HG03066 (cell line): ENCODE measurements around the gene ULK2.
"Not testable (repeated sequence)": the region's sequence is repeated elsewhere in the genome, so short reads cannot be mapped to it uniquely, and the experiment has no call there.

Experiments used
- ATAC-seq: cut with Tn5 transposase; IDR thresholded peaks from one replicate; pipeline ENCODE4 v1.9.1; 2021; ENCODE audit warnings: low read depth; ENCODE audit not compliant: unreplicated experiment

Gene ULK2

DNA sequence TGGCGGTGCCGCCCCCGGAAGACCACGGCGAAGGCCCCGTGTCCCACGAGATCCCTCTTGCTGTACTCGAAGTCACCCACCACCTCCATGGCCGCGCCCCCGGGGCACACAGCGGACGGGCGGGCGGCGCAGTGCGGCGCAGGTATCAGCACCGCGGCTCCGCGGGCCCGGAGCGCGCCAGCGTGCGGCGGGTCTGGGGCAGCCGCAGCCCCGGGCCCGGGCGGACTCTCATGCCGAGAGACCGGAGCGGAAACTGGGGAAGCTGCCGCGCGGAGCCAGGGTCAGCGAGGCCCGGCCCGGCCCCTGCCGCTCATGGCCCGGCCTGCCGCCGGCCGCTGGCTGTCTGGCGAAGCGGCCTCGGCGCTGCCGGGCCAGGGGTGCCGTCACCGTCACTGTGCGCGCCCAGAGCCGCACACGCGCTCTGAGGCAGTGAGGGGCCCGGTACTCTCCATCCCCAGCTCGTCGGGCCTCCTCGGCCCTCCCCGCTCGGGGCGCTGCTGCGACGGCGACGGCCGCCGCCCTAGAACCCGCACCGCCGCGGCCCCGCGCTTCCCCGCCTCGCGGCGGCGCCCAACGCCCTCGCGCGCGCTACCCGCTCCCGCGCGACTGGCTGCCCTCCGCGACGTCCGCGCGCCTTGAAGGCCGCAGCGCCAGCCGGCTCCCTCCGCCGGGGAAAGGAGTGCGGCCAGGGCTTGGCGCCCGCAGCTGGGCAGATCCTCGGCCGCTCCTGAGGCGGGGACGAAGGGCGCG lies at the start of gene ULK2:
Gene ULK2, minus strand, starts transcription at position 608 of the 750 bp plus-strand sequence. Its CDS starts 519 bp downstream, at position 89.
- no peak for ATAC-seq

DNA sequence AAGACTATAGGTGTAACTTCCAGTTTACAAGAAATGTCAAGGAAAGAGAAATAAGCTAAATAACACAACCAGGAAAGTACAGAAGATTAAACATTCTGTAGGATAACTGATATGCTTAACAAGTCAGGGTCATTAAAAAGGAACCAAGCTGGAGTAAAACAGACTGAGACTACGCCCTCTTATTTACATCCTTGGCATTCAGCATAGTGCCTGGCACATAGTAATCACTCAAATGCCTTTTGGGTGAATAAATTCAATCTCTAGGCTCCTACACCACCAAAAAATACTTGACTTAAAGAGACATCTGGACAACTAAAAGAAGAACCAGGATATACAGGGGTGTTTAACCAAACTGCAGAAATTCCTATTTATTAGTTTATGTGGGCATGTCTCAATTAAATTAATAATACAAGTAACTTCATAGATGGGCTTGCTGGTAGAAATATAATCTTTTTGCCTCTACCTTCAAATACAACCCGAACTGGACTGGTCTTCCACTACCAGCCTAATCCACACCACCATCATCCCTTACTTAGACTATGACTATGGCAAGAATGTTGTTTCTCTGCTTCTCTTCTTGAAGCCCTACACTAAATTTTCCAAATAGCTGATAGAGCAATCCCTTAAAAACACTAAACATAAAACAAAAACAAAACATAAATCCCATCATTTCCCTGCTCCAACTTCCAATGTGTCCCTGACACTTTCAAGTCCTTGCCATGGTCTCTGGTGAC lies 47.7 kb upstream of the ULK2 start:
- ATAC-seq: no peak

DNA sequence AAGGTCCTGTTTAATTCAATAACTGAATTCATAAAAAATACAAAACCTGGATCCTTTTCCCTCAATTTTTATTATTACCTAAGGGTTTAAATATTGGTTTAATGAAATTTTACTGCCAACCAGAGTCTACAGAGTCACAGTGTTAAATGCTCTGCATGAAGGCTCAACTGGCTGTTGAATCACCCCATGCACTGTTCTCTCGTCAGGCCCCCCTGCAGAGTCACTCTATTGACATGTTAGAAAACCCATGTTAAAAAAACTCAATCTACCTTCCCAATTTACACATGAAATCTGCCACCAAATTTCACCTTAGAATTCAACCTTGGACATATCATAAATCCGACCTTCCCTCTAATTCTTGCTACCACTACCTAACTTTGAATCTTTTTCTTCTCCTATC lies 43.3 kb upstream of the ULK2 start:
- ATAC-seq: no peak

DNA sequence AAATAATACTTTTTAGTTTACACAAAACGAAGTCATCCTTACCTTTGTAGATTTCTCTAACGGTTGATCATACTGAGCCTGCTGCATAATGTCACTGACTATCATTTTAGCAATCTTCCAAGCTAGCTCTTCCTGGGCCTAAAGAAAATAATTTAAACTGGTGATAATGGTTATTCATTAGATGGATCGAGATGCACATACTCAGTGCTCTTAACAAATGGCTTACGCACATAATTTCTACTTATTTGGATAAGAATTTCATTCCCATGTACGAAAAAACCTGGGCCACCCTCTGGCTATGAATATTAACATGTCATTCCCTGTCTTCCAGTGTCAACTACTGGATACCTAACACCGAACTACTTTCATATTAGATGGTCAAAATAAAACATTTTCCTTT lies 41.4 kb upstream of the ULK2 start:
- no peak for ATAC-seq

DNA sequence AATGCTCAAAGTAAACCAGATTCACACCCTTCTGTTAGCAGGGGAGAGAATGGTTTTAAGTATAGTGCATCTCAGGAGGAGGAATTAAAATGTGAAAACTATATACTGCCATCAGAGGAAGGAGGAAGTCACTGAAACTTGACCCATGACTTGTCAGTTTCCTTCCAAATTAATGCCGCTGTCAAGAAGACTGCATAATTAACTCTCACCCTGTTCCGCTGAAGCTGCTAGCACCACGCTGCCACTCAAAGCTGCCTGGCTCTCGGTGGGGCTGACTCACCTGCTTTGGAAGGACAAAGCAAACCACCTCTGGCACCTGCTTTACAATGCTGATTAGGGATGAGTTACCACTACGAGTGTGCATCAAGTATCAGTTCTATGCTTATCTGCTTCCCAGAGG lies 37.8 kb upstream of the ULK2 start:
- no peak for ATAC-seq

DNA sequence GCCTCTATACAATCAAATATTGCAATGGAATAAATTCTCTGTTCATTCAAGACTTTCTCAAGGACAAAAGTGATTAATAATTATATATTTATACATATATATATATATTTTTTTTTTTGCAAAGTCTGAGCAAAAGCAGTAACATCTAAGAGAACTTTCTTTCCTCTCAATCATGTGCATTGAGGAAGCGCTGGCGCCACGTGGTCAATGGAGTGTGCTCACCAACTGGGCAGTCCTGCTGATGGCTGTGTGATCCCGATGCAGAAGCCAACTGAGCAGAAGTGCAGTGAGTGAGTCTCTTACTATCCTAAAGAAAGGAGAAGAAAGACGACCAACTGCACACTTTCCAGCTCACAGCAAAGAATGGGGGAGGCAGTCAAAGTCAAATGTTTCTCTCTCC lies 37.2 kb upstream of the ULK2 start:
- no peak for ATAC-seq

DNA sequence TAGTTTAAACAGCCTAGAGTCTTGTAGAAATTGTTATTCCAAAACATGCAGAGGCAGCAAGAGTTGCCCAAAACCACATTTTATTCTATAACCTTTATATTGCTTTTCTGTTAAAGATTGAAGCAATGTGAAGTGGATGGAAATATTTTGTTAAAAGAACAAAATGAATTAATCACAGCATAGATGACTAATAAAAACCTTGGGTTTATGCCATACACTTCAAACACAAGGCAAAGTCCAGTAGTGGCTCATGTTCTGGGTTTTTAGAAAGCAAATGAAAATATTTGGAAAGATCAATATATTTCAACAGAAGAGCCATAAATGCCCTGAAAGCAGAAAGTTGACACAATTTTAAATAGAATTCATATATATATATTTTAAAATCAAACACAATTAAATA lies 36.7 kb upstream of the ULK2 start:
- ATAC-seq: no peak

DNA sequence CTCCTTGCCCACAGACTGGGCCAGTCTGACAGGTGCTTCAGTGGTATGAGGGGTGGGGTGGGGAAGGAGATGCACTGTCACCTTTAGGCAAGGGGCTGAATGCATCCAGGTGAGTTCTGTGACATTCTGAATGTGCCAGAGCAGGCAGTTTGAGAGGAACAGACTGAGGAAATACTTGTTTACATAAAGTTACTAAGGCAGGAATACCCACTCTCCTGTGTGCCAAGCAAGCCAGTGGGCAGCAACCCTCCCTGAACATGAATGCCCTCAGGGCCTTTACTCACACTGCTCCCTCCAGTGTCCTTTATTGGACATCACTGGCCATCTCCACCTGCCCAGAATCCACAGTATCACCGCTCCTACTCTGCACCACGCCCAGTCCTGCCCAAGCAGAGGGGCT lies 33.1 kb upstream of the ULK2 start:
- ATAC-seq: no peak

DNA sequence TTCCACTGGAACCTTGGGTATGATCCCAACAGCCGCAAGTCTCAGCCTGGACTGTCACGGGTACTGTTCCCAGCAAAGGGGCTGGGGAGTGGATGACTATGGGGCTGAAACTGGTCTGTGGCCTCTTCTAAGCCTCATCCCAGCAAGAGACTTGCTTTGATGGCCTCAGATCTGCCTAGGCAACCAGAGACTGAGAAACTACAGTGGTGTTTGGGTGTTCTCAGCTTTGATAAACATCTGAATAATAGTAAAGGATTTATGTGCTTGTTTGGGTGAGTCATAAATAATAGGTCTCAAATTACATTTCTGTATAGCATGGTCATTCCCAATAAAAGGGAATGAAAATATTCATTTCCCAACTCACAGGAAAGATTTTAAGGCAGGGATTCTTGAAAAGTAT lies 30.2 kb upstream of the ULK2 start:
- ATAC-seq: no peak

DNA sequence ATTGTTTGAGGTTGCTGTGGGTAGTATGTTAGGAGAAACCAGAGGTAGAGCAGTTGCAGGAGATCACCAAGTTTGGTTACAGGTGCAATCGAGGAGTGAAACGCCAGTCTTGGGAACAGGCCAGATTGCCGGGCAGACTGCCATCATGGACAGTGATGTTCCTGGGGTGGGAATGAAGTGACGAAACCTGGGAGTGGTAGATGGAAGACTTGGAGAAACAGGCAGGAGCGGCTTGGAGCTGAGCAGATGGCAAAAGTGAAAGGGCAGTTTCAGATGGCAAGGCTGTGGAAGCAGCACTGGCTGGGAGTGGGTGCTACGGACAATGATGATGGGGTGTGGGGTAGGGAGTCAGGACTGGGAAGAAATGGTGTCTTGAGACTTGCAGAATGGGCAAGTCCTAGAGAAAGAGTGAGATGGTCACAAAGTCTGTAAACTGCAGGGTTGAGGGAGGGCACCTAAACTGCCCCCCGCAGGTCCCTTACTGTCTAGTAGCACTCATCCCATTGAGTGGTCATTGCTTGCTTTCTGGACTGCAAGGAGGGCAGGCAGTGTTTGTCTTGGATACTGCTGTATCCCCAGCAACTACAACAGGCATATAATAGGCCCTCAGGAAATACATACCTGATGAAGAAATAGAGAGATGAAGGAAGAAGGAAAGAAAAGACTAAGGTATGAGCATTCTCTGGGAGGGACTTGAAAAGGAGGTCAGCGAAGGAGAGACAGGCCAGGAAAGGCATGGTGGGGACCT lies 29.5 kb upstream of the ULK2 start:
- ATAC-seq: no peak

DNA sequence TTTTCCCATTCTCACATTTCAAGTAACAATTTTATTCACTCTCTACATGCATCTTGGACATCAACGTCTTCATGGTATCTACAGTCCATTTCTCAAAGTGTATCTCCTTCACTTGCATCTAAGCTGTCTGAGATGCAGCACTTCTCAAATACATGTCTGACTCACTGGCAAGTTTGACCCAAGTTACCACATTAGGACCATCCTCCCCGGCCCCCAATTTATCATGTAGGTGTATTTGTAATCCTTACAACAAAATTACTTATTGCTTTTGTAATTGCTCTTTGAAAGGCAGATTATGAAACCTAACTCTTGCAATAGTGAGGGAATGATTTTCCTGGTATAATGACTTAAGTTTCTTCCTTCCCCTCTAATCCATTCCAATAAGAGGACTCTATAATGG lies 28.9 kb upstream of the ULK2 start:
- ATAC-seq: no peak

DNA sequence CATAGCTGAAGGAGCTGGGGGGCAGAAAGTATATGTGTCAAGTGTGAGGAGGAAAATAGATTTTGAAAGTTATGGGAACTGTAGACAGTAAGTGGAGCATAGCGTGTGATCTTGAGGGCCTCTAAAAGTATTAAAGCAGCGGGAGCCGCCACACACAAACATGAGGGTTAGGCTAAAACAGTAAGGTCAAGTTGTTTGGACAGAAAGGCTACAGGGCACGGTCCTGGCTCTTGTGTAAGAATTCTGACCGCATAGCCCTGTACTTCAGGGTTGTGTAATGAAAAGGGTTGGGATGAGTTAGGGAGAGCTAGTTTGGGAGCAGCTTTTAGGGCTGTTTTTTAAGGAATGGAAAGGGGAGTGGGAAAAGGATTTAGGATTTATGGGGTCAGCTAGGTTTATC lies 22.8 kb upstream of the ULK2 start:
- not testable (repeated sequence) for ATAC-seq

DNA sequence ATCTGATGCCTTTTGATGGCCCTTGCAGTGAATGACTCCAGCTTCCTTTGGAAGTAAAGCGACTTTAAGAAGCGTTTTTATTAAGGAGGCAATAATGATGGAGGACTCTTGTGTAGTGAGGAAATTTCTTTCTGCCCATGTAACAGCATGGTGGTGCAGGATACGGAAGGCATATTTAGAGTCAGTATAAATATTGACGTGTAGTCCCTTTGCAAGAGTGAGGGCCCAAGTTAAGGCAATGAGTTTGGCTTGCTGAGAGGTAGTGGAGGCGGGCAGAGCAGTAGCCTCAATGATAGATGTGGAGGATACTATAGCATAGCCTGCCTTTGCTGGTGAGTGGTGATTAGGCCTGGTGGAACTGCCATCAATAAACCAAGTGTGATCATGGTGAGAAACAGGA lies 22.3 kb upstream of the ULK2 start:
- not testable (repeated sequence) for ATAC-seq

DNA sequence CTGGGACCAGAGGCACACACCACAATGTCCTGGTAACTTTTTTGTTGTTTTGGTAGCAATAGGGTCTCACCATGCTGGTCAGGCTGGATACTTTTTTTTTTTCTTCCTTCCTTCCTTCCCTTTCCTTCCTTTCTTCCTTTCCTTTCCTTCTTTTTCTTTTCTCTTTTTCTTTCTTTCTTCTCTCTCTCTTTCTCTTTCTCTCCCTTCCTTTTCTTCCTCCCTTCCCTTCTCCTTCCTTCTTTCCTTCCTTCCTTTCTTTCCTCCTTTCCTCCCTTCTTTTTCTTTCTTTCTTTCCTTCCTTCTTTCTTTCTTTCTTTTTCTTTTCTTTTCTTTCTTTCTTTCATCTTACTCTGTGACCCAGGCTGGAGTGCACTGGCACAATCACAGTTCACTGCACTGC lies 18.4 kb upstream of the ULK2 start:
- no peak for ATAC-seq

DNA sequence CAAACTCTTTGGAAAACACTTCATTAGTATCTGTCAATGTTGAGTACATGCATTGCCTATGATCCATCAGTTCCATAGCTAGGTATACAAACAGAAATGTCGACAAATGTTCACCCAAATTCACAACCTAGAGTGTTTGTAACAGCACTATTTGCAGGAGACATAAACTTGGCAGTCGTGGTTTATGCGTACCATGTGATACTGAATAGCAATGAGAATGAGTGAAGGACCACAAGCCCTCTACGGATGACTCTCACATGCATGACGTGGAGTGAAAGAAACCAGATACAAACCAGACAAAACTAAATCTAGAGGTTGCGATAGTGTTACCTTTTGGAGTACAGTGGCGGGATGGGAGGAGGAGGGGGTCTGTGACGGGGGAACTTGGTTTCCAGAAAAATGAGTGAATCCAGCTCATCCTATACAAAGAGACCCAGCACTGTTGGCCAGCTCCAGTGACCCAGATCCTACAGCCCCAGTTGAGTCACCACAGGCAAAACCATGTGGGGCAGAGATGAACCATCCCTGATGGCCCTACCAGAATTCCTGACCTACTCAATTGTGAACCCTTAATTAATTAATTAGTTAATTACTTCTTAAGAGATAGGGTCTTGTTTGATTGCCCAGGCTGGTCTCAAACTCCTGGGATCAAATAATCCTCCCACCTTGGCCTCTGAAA lies 15.9 kb upstream of the ULK2 start:
- ATAC-seq: no peak

DNA sequence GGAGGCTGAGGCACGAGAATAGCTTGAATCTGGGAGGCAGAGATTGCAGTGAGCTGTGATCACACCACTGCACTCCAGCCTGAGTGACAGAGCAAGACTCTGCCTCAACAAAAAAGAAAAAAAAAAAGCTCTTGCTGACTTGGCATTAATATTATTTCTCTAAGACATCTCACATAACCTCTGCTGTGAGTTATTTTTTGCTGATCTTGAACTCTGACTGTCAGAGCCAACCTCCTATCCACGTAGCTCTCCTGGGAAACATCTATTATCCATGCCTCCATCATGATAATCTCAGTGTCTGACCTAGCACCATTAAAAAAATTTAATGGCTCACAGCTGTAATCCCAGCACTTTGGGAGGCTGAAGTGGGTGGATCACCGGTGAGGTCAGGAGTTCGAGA lies 12.7 kb upstream of the ULK2 start:
- ATAC-seq: no peak

DNA sequence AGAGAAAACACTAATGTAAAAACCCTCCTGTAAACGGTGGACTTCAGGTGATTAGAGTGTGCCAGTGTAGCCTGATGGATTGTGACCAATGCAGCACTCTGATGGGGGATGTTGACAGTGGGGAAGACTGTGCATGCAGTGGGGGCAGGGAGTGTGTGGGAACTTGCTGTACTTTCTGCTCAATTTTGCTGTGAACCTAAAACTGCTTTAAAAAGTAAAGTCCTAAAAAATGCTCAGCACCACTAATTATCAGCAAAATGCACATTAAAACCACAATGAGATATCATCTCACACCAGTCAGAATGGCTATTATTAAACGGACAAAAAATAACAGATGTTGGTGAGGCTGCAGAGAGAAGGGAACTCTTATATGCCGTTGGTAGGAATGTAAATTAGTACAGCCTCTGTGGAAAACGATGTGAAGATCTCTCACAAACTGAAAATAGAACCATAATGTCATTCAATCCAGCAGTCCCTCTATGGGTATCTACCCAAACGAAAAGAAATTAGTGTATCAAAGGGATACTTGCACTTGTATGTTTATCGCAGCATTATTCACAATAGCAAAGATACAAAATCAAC lies 9.7 kb upstream of the ULK2 start:
- no peak for ATAC-seq

DNA sequence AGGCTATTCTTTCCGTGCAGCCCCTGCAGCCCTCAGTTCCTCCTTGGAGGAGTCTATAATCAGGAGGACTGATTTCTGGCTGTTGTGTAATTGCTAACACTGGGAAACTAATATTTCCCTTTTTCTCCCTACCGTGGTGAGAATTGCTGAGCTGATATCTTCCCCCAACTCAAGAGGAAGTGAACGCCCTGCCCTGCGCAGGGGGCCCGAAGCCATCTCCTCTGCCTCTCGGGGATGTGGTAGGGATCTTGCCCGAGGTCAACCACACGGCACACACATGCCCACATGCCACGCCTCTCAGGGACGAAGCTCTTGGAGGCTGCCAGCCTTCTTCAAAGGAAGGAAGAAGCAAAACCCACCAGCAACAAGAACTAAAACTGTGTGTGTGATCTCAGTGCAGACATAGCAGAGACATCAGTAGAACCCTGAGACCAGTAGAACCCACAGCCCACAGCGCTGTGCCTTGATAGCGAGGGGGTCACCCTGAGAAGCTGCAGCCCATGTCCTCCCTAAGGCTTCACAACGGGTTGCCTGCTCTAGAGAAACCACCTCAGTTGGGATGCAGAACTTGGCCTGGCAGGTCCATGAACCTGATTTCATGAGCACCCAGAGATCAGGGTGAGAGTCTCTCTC lies 8.9 kb upstream of the ULK2 start:
- ATAC-seq: no peak

DNA sequence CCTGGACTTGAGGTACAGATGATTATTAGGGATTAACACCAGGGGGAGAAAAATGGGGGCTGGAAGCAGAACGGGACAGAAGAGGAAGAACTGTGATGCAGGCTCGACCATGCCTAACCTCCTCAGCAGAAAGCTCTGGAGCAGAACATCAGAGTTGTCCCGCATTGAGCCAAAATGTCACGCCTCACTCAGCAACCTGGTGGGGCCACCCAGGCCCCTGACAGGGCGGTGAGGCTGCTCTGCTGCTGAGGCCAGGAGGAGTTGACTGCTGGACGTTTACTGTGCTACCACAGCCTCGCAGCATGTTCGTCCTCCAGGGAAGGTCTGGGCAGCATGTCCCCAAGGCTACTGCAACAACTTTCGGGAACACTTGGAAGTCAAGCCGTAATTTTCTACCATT lies 6.5 kb upstream of the ULK2 start:
- no peak for ATAC-seq

DNA sequence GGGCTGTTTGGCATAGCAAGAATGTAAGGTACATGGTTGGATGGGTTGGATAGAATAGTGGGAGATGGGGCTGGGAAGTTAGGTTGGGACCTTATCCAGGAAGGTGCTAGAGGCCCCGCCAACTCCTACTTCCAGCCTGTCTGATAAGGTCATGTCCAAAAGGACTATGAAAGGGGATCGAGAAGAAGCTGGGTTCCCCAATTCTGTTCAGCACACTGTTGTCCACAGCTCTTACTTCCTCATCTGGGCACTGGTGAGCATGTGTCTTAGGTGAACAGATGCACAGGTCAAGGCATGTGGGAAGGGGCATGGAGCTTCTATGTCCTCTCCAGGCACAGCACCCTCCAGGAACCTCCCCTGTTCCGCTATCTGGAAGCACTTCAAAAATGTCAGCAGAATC lies 5.6 kb upstream of the ULK2 start:
- ATAC-seq: no peak
